Right lobe of liver (tissue), 4 donors: ENCODE results near the gene FBL.
"Not testable (repeated sequence)": the region's sequence is repeated elsewhere in the genome, so short reads cannot be mapped to it uniquely, and the experiment has no call there.

Source experiments
- CTCF ChIP-seq, 4 donors: fragments of 200-600 bp in 3 of 4; fragments of 450-650 bp in 1 of 4; IDR thresholded peaks; one replicate each; pipeline versions ENCODE4 v1.5.1 to v1.8.0; 2016 to 2022; ENCODE audit warnings: antibody characterized with exemption in 4 of 4, mild to moderate bottlenecking in 2 of 4
- POLR2A ChIP-seq: fragments of 450-650 bp; IDR thresholded peaks from one replicate; pipeline ENCODE4 v1.6.1; 2017; ENCODE audit warnings: antibody characterized with exemption, mild to moderate bottlenecking
- donor health status: DM: no; HTN: no; CAD: no.
- donor health status: DM: no; HTN: no; CAD: no.
- donor health status: DM: no; HTN: yes; CAD: no.

GRCh38 chr19:39884721-39885120, 38.5 kb upstream of the FBL start:
- TF ChIP-seq CTCF (IDR thresholded peaks at IDR 0.05); POLR2A: not testable (repeated sequence)
